GM20000 (cell line): Measurements from ENCODE around the gene SLCO1A2.
A peak's percentile ranks its signal among the peaks of the same experiment; 100 is the strongest.

ENCODE experiments used
- DNase-seq: peaks from one replicate; pipeline ENCODE4 v3.0.0; 2012; ENCODE audit warnings: low spot score
- TF ChIP-seq, protein P1 (sequence below): IDR thresholded peaks from 2 replicates; pipeline ENCODE4 v1.5.1; 2012; ENCODE audit warnings: mild to moderate bottlenecking, control low read depth; ENCODE audit errors: extremely low read depth, missing control alignments

SLCO1A2 gene

GRCh38 chr12:21324551-21324950, 10.2 kb downstream of the SLCO1A2 start:
- TF ChIP-seq, protein P1, sequence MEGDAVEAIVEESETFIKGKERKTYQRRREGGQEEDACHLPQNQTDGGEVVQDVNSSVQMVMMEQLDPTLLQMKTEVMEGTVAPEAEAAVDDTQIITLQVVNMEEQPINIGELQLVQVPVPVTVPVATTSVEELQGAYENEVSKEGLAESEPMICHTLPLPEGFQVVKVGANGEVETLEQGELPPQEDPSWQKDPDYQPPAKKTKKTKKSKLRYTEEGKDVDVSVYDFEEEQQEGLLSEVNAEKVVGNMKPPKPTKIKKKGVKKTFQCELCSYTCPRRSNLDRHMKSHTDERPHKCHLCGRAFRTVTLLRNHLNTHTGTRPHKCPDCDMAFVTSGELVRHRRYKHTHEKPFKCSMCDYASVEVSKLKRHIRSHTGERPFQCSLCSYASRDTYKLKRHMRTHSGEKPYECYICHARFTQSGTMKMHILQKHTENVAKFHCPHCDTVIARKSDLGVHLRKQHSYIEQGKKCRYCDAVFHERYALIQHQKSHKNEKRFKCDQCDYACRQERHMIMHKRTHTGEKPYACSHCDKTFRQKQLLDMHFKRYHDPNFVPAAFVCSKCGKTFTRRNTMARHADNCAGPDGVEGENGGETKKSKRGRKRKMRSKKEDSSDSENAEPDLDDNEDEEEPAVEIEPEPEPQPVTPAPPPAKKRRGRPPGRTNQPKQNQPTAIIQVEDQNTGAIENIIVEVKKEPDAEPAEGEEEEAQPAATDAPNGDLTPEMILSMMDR, result no peak
- no peak for DNase-seq

- TF ChIP-seq, protein P1, result no peak
- DNase-seq, result no peak
Measured at GRCh38 chr12:21323736-21324135, 11.0 kb downstream of the SLCO1A2 start.

DNA sequence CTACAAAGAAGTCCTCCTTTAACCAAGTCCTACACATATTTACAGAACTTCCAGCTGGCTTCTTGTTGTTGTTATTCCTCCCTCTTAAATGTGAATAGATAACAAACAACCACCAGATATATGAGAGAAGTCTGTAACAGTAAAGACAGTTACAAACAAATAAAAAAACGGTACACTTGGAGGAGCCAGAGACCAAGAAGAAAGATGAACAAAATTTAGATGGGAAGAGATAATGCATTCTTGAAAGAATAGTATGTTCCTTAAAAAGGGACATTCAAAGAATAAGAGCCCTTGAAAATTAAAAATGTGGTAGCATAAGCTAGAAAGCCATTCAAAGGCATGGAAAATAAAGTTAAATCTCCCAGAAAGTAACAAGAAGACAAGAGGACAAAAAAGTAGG, 25.9 kb downstream of the SLCO1A2 start:
- TF ChIP-seq, protein P1, result no peak
- DNase-seq, result no peak

DNA sequence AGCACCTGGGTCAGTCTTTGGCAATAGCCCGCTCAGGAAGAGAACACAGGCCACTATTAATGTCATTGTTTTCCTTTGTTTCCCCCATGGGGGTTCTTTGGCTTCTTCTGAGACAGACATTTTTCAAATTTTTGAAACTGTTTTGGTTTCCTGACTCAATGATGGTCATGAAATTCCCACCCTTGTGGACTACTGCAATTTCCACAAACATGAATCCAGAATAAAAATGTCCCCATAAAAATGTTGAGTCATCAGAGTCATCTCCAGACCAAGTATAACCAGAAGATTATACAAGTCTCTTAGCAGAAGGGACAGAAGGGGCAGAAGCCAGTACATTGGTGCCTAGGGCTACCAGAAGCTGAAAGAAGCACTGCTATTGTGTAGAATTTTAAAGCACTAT, 29.1 kb downstream of the SLCO1A2 start:
- TF ChIP-seq, protein P1, result no peak
- no peak for DNase-seq

DNA sequence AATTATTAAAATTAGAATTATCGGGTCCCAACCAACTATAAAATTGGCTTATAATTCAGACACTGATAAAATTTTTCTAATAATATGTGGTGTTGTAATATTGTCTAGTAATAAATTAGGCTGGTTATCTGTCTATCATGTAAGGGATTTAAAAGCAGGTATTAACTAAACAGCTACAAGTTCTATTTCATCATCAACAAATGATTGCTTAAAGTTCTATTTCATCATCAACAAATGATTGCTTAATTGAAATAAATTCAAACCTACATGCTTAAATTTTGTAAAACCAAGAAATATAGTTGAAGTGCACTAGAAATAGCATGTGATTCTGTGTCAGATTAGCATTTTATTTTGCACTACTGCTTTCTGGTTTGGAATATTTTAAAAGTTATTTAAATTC, 34.1 kb downstream of the SLCO1A2 start:
- TF ChIP-seq, protein P1, result no peak
- DNase-seq, result no peak

DNA sequence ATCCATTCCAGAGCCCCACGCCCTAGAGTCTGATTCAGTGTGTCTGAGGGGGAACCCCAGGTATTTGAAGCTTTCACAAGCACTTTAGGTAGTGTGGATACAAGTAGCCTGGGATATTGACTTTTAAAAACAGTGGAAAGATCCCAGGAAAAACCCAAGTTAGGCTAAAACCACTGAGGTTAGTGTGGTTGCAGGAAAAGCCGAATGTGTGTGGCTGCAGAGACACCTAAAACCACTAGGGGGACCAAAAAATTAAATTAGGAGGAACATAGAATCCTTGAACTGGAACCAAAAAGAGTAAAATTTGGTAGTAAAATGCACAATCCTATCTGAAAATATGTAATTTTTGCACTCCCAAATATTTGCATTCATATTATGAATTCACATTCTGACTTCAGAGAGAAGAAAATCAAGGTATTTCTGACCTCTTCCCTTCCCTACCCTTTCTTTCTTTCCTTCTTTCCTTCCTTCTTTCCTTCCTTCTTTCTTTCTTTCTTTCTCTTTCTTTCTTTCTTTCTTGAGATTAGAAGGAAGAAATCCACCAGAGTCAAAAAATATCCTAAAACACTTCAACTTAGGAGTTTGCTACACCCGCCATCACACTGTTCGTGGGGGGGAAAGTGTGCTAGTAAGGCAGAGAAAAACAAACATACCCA, 37.8 kb downstream of the SLCO1A2 start:
- TF ChIP-seq, protein P1, result peak; percentile 55
- peak; percentile 10 for DNase-seq

DNA sequence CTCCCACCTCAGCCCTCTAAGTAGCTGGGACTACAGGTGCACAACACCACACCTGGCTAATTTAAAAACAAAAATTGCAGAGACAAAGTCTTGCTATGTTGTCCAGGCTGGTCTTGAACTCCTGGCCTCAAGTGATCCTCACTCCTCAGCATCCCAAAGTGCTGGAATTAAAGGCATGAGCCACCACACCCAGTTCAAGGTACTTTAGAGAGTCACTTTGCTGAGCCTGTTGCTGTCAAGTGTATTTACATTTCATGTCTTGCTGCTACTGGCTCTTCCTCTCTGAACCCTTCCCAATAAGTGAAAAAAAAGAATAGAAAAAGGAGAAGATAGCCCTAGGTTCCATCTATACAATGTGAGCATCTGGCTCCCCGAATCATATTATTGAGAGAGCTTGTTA, 38.4 kb downstream of the SLCO1A2 start:
- no peak for DNase-seq
- TF ChIP-seq, protein P1, result no peak
